NCI-H2107 treated with DMSO at 0.1 percent for 48 hours (cell line): ENCODE data around the gene ASAH2.

Source experiments
- DNase-seq: peaks from one replicate; lab custom pipeline; 2025; ENCODE audit not compliant: unreplicated experiment; lab: John Stamatoyannopoulos, UW

The ASAH2 gene

DNA sequence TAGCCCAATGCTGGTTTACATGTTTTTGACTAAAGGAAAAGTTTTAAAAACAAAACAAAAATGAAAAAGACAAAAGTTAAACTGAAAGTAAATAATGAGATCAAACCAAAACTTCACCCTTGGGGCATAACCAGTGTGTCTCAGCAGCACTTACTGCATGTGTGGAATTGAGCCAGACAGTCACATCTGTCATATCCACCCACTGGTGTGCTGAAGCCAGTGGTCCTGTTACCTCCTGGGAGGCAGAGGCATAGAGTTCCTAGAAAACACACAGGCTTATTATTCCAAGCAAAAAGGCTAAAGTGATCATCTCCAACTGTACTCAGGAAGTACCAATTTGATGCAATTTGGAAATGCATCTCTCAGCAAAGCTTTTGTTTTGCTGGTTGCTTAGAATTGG, 40.4 kb downstream of the ASAH2 start:
- DNase-seq, result no peak
